Astrocyte (in vitro differentiated cells and primary cell): ENCODE data around the gene HEATR5A. TPM values are rescaled to one million over a fixed set of nuclear protein-coding genes. Genes with fewer than 3 reads are reported as not detected.

Experiments used
- DNase-seq: peaks from one replicate; pipeline ENCODE4 v3.0.0-alpha.2; 2010; ENCODE audit warnings: low read depth
- FAIRE-seq: peaks from 2 replicates; lab custom pipeline; 2011; peaks lifted over from hg19 to GRCh38; lab: Jason Lieb, UNC
- H2AFZ ChIP-seq: 2 replicates; pipeline ENCODE4 v1.6.0; 2012; ENCODE audit warnings: low read depth, low read length, inconsistent platforms
- H3K27ac ChIP-seq: 2 replicates; pipeline ENCODE4 v1.5.1; 2011; ENCODE audit warnings: low read depth, low read length, inconsistent platforms
- H3K27me3 ChIP-seq: 2 replicates; pipeline ENCODE4 v1.6.0; 2011; ENCODE audit warnings: low read length, inconsistent platforms; ENCODE audit not compliant: insufficient read depth
- H3K36me3 ChIP-seq: 2 replicates; pipeline ENCODE4 v1.5.1; 2011; ENCODE audit warnings: low read length, inconsistent platforms; ENCODE audit not compliant: insufficient read depth
- H3K4me1 ChIP-seq: 2 replicates; pipeline ENCODE4 v1.5.1; 2011; ENCODE audit warnings: low read length, inconsistent platforms; ENCODE audit not compliant: insufficient read depth
- H3K4me2 ChIP-seq: 2 replicates; pipeline ENCODE4 v1.6.0; 2012; ENCODE audit warnings: low read length, inconsistent platforms
- H3K4me3 ChIP-seq: 2 replicates; pipeline ENCODE4 v1.5.1; 2011; ENCODE audit warnings: low read depth, mild to moderate bottlenecking, low read length, inconsistent platforms; ENCODE audit not compliant: insufficient read depth
- H3K79me2 ChIP-seq: 2 replicates; pipeline ENCODE4 v1.6.0; 2012; ENCODE audit warnings: mild to moderate bottlenecking, low read length, inconsistent platforms; ENCODE audit not compliant: insufficient read depth
- H3K9ac ChIP-seq: 2 replicates; pipeline ENCODE4 v1.6.0; 2012; ENCODE audit warnings: mild to moderate bottlenecking, low read length, inconsistent platforms
- H3K9me3 ChIP-seq: 2 replicates; pipeline ENCODE4 v1.5.1; 2012; ENCODE audit warnings: low read depth, mild to moderate bottlenecking, low read length, inconsistent platforms; ENCODE audit not compliant: insufficient read depth
- H4K20me1 ChIP-seq: 2 replicates; pipeline ENCODE4 v1.6.0; 2012; ENCODE audit warnings: low read length, inconsistent platforms; ENCODE audit not compliant: insufficient read depth
- H3K27ac Mint-ChIP-seq: one replicate; pipeline ENCODE4 v1.8.0; 2021; ENCODE audit warnings: mild to moderate bottlenecking, mixed read lengths; ENCODE audit not compliant: unreplicated experiment
- H3K27me3 Mint-ChIP-seq: one replicate; pipeline ENCODE4 v1.8.0; 2021; ENCODE audit warnings: low read depth, mixed read lengths; ENCODE audit not compliant: unreplicated experiment
- H3K36me3 Mint-ChIP-seq: one replicate; pipeline ENCODE4 v1.8.0; 2021; ENCODE audit warnings: low read depth, mixed read lengths; ENCODE audit not compliant: unreplicated experiment
- H3K4me1 Mint-ChIP-seq: one replicate; pipeline ENCODE4 v1.8.0; 2021; ENCODE audit warnings: low read depth, mixed read lengths; ENCODE audit not compliant: unreplicated experiment
- H3K4me3 Mint-ChIP-seq: one replicate; pipeline ENCODE4 v1.8.0; 2021; ENCODE audit warnings: mild to moderate bottlenecking, moderate library complexity, mixed read lengths; ENCODE audit not compliant: unreplicated experiment
- H3K9me3 Mint-ChIP-seq: one replicate; pipeline ENCODE4 v1.8.0; 2021; ENCODE audit warnings: mild to moderate bottlenecking, mixed read lengths; ENCODE audit not compliant: unreplicated experiment
- EZH2 ChIP-seq: IDR thresholded peaks from 2 replicates; pipeline ENCODE4 v1.6.1; 2012; ENCODE audit warnings: mild to moderate bottlenecking, low read length, inconsistent platforms; ENCODE audit not compliant: insufficient read depth
- total RNA-seq: library from RNA; stranded (reverse); gene quantifications from 2 replicates; pipeline ENCODE4 v1.2.1, GENCODE V29; 2021
- TF ChIP-seq, protein P1 (sequence below): IDR thresholded peaks from 2 replicates; pipeline ENCODE4 v1.5.1; 2011; ENCODE audit warnings: low read depth, mild to moderate bottlenecking, inconsistent platforms, low read length, moderate library complexity; ENCODE audit not compliant: insufficient read depth

Gene HEATR5A
- total RNA-seq, 1 donor from 2014 or later = 50.7 TPM

DNA sequence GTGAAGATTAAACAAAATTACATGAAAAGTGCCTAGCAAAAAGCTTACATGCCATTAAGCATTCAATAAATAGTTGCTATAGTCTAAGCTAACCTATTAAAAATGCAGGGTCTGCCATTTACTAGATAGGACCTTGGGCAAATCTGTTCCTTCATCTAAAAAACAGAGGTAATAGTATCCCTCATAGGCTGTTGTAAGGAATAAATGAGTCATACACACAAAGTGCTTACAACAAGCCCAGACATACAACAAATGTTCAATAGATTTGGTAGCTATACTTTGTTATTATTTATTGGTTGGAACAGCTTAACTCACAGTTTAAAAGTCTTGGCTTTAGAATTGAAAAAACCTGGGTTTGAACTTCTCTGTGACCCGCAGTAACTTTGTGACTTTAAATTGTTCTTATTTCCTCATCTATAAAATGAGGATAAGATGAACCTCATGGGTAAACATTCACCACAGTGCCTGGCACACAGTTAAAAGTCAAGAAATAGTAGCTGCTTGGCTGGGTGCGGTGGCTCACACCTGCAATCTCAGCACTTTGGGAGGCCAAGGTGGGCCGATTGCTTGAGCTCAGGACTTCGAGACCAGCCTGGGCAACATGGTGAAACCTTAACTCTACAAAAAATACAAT is 24.7 kb downstream of the HEATR5A start:
- Histone ChIP-seq H2AFZ (no peak overlapping the region), H3K27me3 (no peaks in the 10 kb centered on the region), H3K36me3 (peaks cover 31% of the 10 kb centered on the region), H3K9me3 (no peaks in the 10 kb centered on the region), H3K27ac (no peak overlapping the region), H3K4me1 (no peaks in the 10 kb centered on the region), H3K79me2 (no peaks in the 10 kb centered on the region), H3K4me3 (no peak overlapping the region), H3K9ac (no peak overlapping the region), H3K4me2 (no peak overlapping the region), H4K20me1 (no peaks in the 10 kb centered on the region)
- TF ChIP-seq, protein P1, sequence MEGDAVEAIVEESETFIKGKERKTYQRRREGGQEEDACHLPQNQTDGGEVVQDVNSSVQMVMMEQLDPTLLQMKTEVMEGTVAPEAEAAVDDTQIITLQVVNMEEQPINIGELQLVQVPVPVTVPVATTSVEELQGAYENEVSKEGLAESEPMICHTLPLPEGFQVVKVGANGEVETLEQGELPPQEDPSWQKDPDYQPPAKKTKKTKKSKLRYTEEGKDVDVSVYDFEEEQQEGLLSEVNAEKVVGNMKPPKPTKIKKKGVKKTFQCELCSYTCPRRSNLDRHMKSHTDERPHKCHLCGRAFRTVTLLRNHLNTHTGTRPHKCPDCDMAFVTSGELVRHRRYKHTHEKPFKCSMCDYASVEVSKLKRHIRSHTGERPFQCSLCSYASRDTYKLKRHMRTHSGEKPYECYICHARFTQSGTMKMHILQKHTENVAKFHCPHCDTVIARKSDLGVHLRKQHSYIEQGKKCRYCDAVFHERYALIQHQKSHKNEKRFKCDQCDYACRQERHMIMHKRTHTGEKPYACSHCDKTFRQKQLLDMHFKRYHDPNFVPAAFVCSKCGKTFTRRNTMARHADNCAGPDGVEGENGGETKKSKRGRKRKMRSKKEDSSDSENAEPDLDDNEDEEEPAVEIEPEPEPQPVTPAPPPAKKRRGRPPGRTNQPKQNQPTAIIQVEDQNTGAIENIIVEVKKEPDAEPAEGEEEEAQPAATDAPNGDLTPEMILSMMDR = no peak
- TF ChIP-seq EZH2 = no peak
- no peak for DNase-seq
- H3K27ac Mint-ChIP-seq = no peak overlapping the region
- peaks cover 12% of the 10 kb centered on the region for H3K36me3 Mint-ChIP-seq
- H3K9me3 Mint-ChIP-seq = no peaks in the 10 kb centered on the region
- no peaks in the 10 kb centered on the region for H3K27me3 Mint-ChIP-seq
- H3K4me1 Mint-ChIP-seq = no peaks in the 10 kb centered on the region
- FAIRE-seq = no peak
- no peak overlapping the region for H3K4me3 Mint-ChIP-seq

DNA sequence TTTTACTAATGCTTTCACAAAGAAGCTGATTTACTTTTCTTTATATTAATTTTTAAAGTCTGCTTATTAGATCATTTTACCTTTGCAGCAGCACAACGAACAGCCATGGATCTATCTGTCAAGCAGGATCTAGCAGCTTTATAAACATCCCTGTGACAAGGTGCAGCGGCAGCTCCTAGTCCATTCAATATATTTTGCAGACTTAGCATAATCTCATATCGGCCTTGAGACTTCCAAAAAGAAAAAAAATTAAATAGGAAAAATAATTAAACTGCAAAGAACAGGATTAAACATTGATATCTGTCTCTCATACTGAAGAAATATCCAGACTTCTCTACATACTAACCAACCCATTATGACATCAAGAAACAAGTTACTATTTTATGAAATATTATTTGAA is 25.2 kb downstream of the HEATR5A start:
- peaks cover 30% of the 10 kb centered on the region for H3K36me3 ChIP-seq
- DNase-seq (no peak), FAIRE-seq (no peak)
- H3K4me2 ChIP-seq = no peak overlapping the region
- H3K27ac ChIP-seq = no peak overlapping the region
- H3K27ac Mint-ChIP-seq = no peak overlapping the region
- no peaks in the 10 kb centered on the region for H3K79me2 ChIP-seq
- H4K20me1 ChIP-seq = no peaks in the 10 kb centered on the region
- TF ChIP-seq EZH2 = no peak
- TF ChIP-seq, protein P1 = no peak
- H3K9me3 Mint-ChIP-seq = no peaks in the 10 kb centered on the region
- H3K9ac ChIP-seq = no peak overlapping the region
- no peak overlapping the region for H2AFZ ChIP-seq
- H3K4me1 ChIP-seq = no peaks in the 10 kb centered on the region
- no peak overlapping the region for H3K4me3 ChIP-seq
- no peaks in the 10 kb centered on the region for H3K27me3 ChIP-seq
- no peak overlapping the region for H3K4me3 Mint-ChIP-seq
- peaks cover 12% of the 10 kb centered on the region for H3K36me3 Mint-ChIP-seq
- H3K27me3 Mint-ChIP-seq = no peaks in the 10 kb centered on the region
- H3K9me3 ChIP-seq = no peaks in the 10 kb centered on the region
- peaks cover under 1% of the 10 kb centered on the region for H3K4me1 Mint-ChIP-seq

DNA sequence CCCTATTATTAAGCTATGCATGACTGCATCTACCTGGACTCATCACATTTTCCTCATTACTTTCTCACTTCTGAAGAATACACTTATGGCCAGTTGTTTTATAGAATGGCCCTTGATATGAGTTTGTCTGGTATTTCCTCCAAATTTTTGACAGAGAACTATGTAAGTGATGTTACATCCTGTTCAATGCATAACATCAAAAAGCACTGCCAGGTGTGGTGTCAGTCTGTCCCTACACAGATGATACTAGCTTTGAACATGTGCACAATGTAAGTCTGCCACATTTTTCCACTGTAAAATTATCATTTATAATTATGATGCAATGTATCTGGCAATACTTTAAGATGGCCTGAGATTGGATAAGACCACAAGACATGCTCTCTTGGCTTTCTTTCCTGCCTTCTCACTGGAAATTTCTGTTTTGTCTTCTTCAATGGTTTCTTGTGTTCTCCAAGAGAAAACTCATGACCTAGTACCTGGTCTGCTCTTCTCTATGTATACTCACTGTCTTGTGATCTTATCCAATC is 28.3 kb downstream of the HEATR5A start:
- Mint-ChIP-seq H3K27ac (no peak overlapping the region), H3K9me3 (no peaks in the 10 kb centered on the region), H3K36me3 (peaks cover 9% of the 10 kb centered on the region), H3K4me1 (peaks cover 13% of the 10 kb centered on the region), H3K27me3 (no peaks in the 10 kb centered on the region), H3K4me3 (no peak overlapping the region)
- TF ChIP-seq, protein P1 = no peak
- no peak for TF ChIP-seq EZH2
- H3K4me1 ChIP-seq = no peaks in the 10 kb centered on the region
- no peak for FAIRE-seq
- no peaks in the 10 kb centered on the region for H3K27me3 ChIP-seq
- H3K36me3 ChIP-seq = peaks cover 15% of the 10 kb centered on the region
- H3K4me2 ChIP-seq = no peak overlapping the region
- no peaks in the 10 kb centered on the region for H3K9me3 ChIP-seq
- H3K79me2 ChIP-seq = no peaks in the 10 kb centered on the region
- H4K20me1 ChIP-seq = no peaks in the 10 kb centered on the region
- no peak overlapping the region for H3K27ac ChIP-seq
- DNase-seq = no peak
- H3K4me3 ChIP-seq = no peak overlapping the region
- H3K9ac ChIP-seq = no peak overlapping the region
- H2AFZ ChIP-seq = no peak overlapping the region
